Amniotic stem cell (primary cell): ENCODE data around the gene ERGIC1.

Experiments used
- DNase-seq: peaks from one replicate; lab custom pipeline; 2025; lab: John Stamatoyannopoulos, UW

The ERGIC1 gene

GRCh38 chr5:172828911-172829431, 5.1 kb upstream of the ERGIC1 start:
- no peak for DNase-seq

GRCh38 chr5:172830275-172830799, 3.7 kb upstream of the ERGIC1 start:
- no peak for DNase-seq

GRCh38 chr5:172830876-172831662, 3.0 kb upstream of the ERGIC1 start:
- DNase-seq: no peak

- no peak for DNase-seq
These were observed 1.4 kb upstream of the ERGIC1 start for GRCh38 chr5:172832383-172833315.

GRCh38 chr5:172833372-172833685, 722 bp upstream of the ERGIC1 start:
- DNase-seq: no peak

- no peak for DNase-seq
These were observed 601 bp downstream of the ERGIC1 start for GRCh38 chr5:172834415-172835289.

GRCh38 chr5:172835290-172835993, 1.4 kb downstream of the ERGIC1 start:
- no peak for DNase-seq

GRCh38 chr5:172835994-172836356, 1.9 kb downstream of the ERGIC1 start:
- no peak for DNase-seq

- DNase-seq: no peak
These were observed 3.6 kb downstream of the ERGIC1 start for GRCh38 chr5:172837640-172838039.

GRCh38 chr5:172838151-172838875, 4.3 kb downstream of the ERGIC1 start:
- DNase-seq: no peak

GRCh38 chr5:172839669-172840431, 5.8 kb downstream of the ERGIC1 start:
- no peak for DNase-seq

- DNase-seq: no peak
These were observed 6.5 kb downstream of the ERGIC1 start for GRCh38 chr5:172840432-172841154.

- no peak for DNase-seq
These were observed 7.2 kb downstream of the ERGIC1 start for GRCh38 chr5:172841256-172841655.

GRCh38 chr5:172843825-172844576, 9.9 kb downstream of the ERGIC1 start:
- no peak for DNase-seq

- DNase-seq: no peak
These were observed 10.5 kb downstream of the ERGIC1 start for GRCh38 chr5:172844577-172844838.

- no peak for DNase-seq
These were observed 11.1 kb downstream of the ERGIC1 start for GRCh38 chr5:172845154-172845553.

- DNase-seq: no peak
These were observed 11.5 kb downstream of the ERGIC1 start for GRCh38 chr5:172845576-172845975.

GRCh38 chr5:172846249-172846648, 12.2 kb downstream of the ERGIC1 start:
- no peak for DNase-seq

GRCh38 chr5:172846677-172847076, 12.6 kb downstream of the ERGIC1 start:
- DNase-seq: no peak
